OCI-LY7 (cell line): Measurements from ENCODE around the gene TNS3. TPM values are rescaled to one million over a fixed set of nuclear protein-coding genes. Genes with fewer than 3 reads are reported as not detected.

ENCODE experiments used
- BruUV-seq: library from RNA; stranded (reverse); fragments of 400-500 nt; replicated peaks from 2 replicates; lab custom pipeline; 2021; lab: Mats Ljungman, UMichigan
- CTCF ChIA-PET: fragments of 300-600 bp; sonication (Branson Sonifier 250); formaldehyde crosslinking; loops from one replicate; lab custom pipeline; 2022; ENCODE audit warnings: antibody characterized with exemption; ENCODE audit not compliant: unreplicated experiment; lab: Charles Lee
- POLR2A ChIA-PET: fragments of 300-600 bp; sonication (Branson Sonifier 250); formaldehyde crosslinking; loops from one replicate; lab custom pipeline; 2022; ENCODE audit warnings: antibody characterized with exemption; lab: Charles Lee
- DNase-seq: peaks from one replicate; pipeline ENCODE4 v3.0.0-alpha.2; 2015; ENCODE audit warnings: low spot score
- H2AFZ ChIP-seq: fragments of 200-600 bp; sonication (generic), shearing (Covaris generic); 2 replicates; pipeline ENCODE4 v1.6.1; 2014; ENCODE audit warnings: mild to moderate bottlenecking, antibody characterized with exemption, low read length, moderate library complexity
- H3K27ac ChIP-seq: fragments of 200-600 bp; sonication (generic); 2 replicates; pipeline ENCODE4 v1.5.1; 2014; ENCODE audit warnings: mixed run types, low read depth, mild to moderate bottlenecking, moderate library complexity, low read length, inconsistent platforms; ENCODE audit not compliant: poor library complexity, severe bottlenecking
- H3K36me3 ChIP-seq: fragments of 200-600 bp; sonication (generic); 2 replicates; pipeline ENCODE4 v1.6.1; 2014; ENCODE audit warnings: mild to moderate bottlenecking, antibody characterized with exemption, low read length, moderate library complexity, mixed read lengths; ENCODE audit not compliant: insufficient read depth
- H3K4me1 ChIP-seq: fragments of 200-600 bp; sonication (generic); 2 replicates; pipeline ENCODE4 v1.5.1; 2014; ENCODE audit warnings: mild to moderate bottlenecking, low read length; ENCODE audit not compliant: insufficient read depth, poor library complexity, severe bottlenecking
- H3K4me2 ChIP-seq: fragments of 200-600 bp; sonication (generic); 2 replicates; pipeline ENCODE4 v1.6.1; 2014; ENCODE audit warnings: mild to moderate bottlenecking, low read length
- H3K4me3 ChIP-seq: fragments of 200-600 bp; sonication (generic); 2 replicates; pipeline ENCODE4 v1.5.1; 2014; ENCODE audit warnings: mild to moderate bottlenecking, low read depth, low read length; ENCODE audit not compliant: poor library complexity, severe bottlenecking
- H3K79me2 ChIP-seq: fragments of 200-600 bp; sonication (generic); 2 replicates; pipeline ENCODE4 v1.6.1; 2016; ENCODE audit warnings: low read depth, mild to moderate bottlenecking, low read length, moderate library complexity, mixed read lengths; ENCODE audit not compliant: insufficient read depth
- H3K9me2 ChIP-seq: fragments of 200-600 bp; sonication (generic); 2 replicates; pipeline ENCODE4 v1.6.1; 2016; ENCODE audit warnings: mild to moderate bottlenecking, low read length, mixed read lengths; ENCODE audit not compliant: insufficient read depth
- H3K9me3 ChIP-seq: fragments of 200-600 bp; sonication (generic); 2 replicates; pipeline ENCODE4 v1.6.1; 2014; ENCODE audit warnings: mild to moderate bottlenecking, mixed run types, low read length, mixed read lengths
- H4K20me1 ChIP-seq: fragments of 200-600 bp; sonication (generic); 2 replicates; pipeline ENCODE4 v1.6.1; 2014; ENCODE audit warnings: mild to moderate bottlenecking, antibody characterized with exemption, low read length, moderate library complexity, mixed read lengths; ENCODE audit not compliant: insufficient read depth
- CTCF ChIP-seq: fragments of 200-600 bp; sonication (generic); conservative IDR thresholded peaks from 2 replicates; pipeline ENCODE4 v1.5.1; 2014; ENCODE audit warnings: mild to moderate bottlenecking, antibody characterized with exemption, low read length, moderate library complexity, mixed read lengths
- EZH2phosphoT487 ChIP-seq: fragments of 200-600 bp; sonication (generic); IDR thresholded peaks from 2 replicates; pipeline ENCODE4 v1.6.1; 2018; ENCODE audit warnings: low read depth, borderline replicate concordance, mild to moderate bottlenecking, mixed run types, antibody characterized with exemption, low read length, moderate library complexity, mixed read lengths
- intact Hi-C: fragments of 100-400 bp; cut with micrococcal nuclease; formaldehyde crosslinking; loops from one replicate; pipeline ENCODE4 v1.10.0; 2022; ENCODE audit not compliant: unreplicated experiment
- total RNA-seq, 2 experiments: library from RNA; depleted of rRNA in 1 of 2; stranded (reverse); fragments of >200 nt in 1 of 2; shearing (Covaris generic) in 1 of 2; gene quantifications; 2 replicates each; pipeline ENCODE4 v1.2.3, GENCODE V29; 2014 to 2022

The TNS3 gene
- total RNA-seq, 2 experiments from 2014 or later, result 9.5 to 42.1 TPM

- Histone ChIP-seq H3K4me3 (no peak overlapping the region), H3K4me1 (peaks cover 9% of the 10 kb centered on the region), H3K36me3 (no peaks in the 10 kb centered on the region), H4K20me1 (no peaks in the 10 kb centered on the region), H3K9me3 (no peaks in the 10 kb centered on the region), H3K4me2 (no peak overlapping the region), H3K9me2 (no peaks in the 10 kb centered on the region), H2AFZ (no peak overlapping the region), H3K79me2 (no peaks in the 10 kb centered on the region), H3K27ac (no peak overlapping the region)
- POLR2A ChIA-PET, result no interaction called here
- intact Hi-C loops, result no loop called here
- no peak for DNase-seq
- CTCF ChIA-PET, result no interaction called here
- no TSS peak for BruUV-seq
- TF ChIP-seq CTCF, result no peak
- TF ChIP-seq EZH2phosphoT487, result no peak
Measured at GRCh38 chr7:47504551-47505311, 77.2 kb downstream of the TNS3 start.

GRCh38 chr7:47503281-47503680 is 78.6 kb downstream of the TNS3 start:
- CTCF ChIA-PET, result no interaction called here
- POLR2A ChIA-PET, result no interaction called here
- Histone ChIP-seq H3K4me1 (peaks cover 23% of the 10 kb centered on the region), H4K20me1 (no peaks in the 10 kb centered on the region), H3K27ac (no peak overlapping the region), H3K4me3 (no peak overlapping the region), H3K9me3 (no peaks in the 10 kb centered on the region), H3K9me2 (no peaks in the 10 kb centered on the region), H3K4me2 (no peak overlapping the region), H2AFZ (no peak overlapping the region), H3K79me2 (no peaks in the 10 kb centered on the region), H3K36me3 (no peaks in the 10 kb centered on the region)
- no peak for DNase-seq
- intact Hi-C loops, result no loop called here
- no TSS peak for BruUV-seq
- TF ChIP-seq CTCF, result no peak
- TF ChIP-seq EZH2phosphoT487, result no peak

GRCh38 chr7:47502240-47502877 is 79.6 kb downstream of the TNS3 start:
- intact Hi-C loops, result no loop called here
- no peaks in the 10 kb centered on the region for H3K36me3 ChIP-seq
- H3K79me2 ChIP-seq, result no peaks in the 10 kb centered on the region
- H3K9me2 ChIP-seq, result no peaks in the 10 kb centered on the region
- H4K20me1 ChIP-seq, result no peaks in the 10 kb centered on the region
- H3K9me3 ChIP-seq, result no peaks in the 10 kb centered on the region
- peaks cover 32% of the 10 kb centered on the region for H3K4me1 ChIP-seq
- H3K27ac ChIP-seq, result no peak overlapping the region
- no TSS peak for BruUV-seq
- H2AFZ ChIP-seq, result no peak overlapping the region
- peak overlapping the region; percentile 15; the same call in 1 of the 2 replicates for H3K4me2 ChIP-seq
- TF ChIP-seq CTCF (no peak), EZH2phosphoT487 (no peak)
- CTCF ChIA-PET, result no interaction called here
- no peak for DNase-seq
- no peak overlapping the region for H3K4me3 ChIP-seq
- POLR2A ChIA-PET, result interaction anchor here (1.0 kb wide), 1 partner anchor 22 kb away, joined by 6 read pairs; no protein-coding TSS in a partner anchor
